HCT116 (cell line): ENCODE results near the gene ATP1A4.

Source experiments
- CTCF ChIP-seq, 3 experiments: fragments of 200-600 bp in 1 of 3; sonication (generic) in 1 of 3; IDR thresholded peaks in 2 of 3; conservative IDR thresholded peaks in 1 of 3; 2 replicates each; pipeline ENCODE4 v1.5.1; 2012 to 2017; ENCODE audit warnings: low read depth in 2 of 3, low read length in 2 of 3, antibody characterized with exemption in 1 of 3, borderline replicate concordance in 1 of 3, control low read depth in 1 of 3, mild to moderate bottlenecking in 1 of 3, mixed read lengths in 1 of 3, mixed run types in 1 of 3, moderate library complexity in 1 of 3; ENCODE audit not compliant: insufficient read depth in 1 of 3
- EZH2 ChIP-seq: fragments of 200-600 bp; sonication (generic); IDR thresholded peaks from 2 replicates; pipeline ENCODE4 v1.6.1; 2017; ENCODE audit warnings: antibody characterized with exemption, mixed run types
- POLR2AphosphoS5 ChIP-seq: IDR thresholded peaks from 2 replicates; pipeline ENCODE4 v1.6.1; 2011; ENCODE audit warnings: mild to moderate bottlenecking, low read depth, low read length, moderate library complexity
- SIN3A ChIP-seq: IDR thresholded peaks from 2 replicates; pipeline ENCODE4 v1.6.1; 2012; ENCODE audit warnings: low read depth
- SRF ChIP-seq: IDR thresholded peaks from 2 replicates; pipeline ENCODE4 v1.6.1; 2012; ENCODE audit warnings: low read depth
- ZNF274 ChIP-seq: fragments of 200-500 bp; sonication (Bioruptor generic); IDR thresholded peaks from 2 replicates; pipeline ENCODE4 v1.6.1; 2014; ENCODE audit warnings: mild to moderate bottlenecking, low read depth, low read length, inconsistent platforms

GRCh38 chr1:160186729-160187128 is 35.3 kb downstream of the ATP1A4 start:
- TF ChIP-seq CTCF (IDR thresholded peaks at IDR 0.05 in 2 of 3, conservative IDR thresholded peaks at IDR 0.05 in 1 of 3; ENCODE audit: borderline replicate concordance in 1 of 3, insufficient read depth in 1 of 3, low read depth in 2 of 3, low read length in 2 of 3) (no peak), POLR2AphosphoS5 (no peak), ZNF274 (no peak), EZH2 (no peak), SIN3A (no peak), SRF (no peak)
